Osteocyte (in vitro differentiated cells): ENCODE data around the gene SLF1. TPM values are rescaled to one million over a fixed set of nuclear protein-coding genes. Genes with fewer than 3 reads are reported as not detected.
"Not testable (repeated sequence)": the region's sequence is repeated elsewhere in the genome, so short reads cannot be mapped to it uniquely, and the experiment has no call there.

Source experiments
- DNase-seq: peaks from one replicate; pipeline ENCODE4 v3.0.0; 2021; ENCODE audit warnings: mixed read lengths; ENCODE audit not compliant: unreplicated experiment; ENCODE audit errors: extremely low spot score
- H3K27ac Mint-ChIP-seq: one replicate; pipeline ENCODE4 v1.8.0; 2021; ENCODE audit warnings: mild to moderate bottlenecking, mixed read lengths; ENCODE audit not compliant: unreplicated experiment
- H3K27me3 Mint-ChIP-seq: one replicate; pipeline ENCODE4 v1.8.0; 2021; ENCODE audit warnings: mixed read lengths; ENCODE audit not compliant: unreplicated experiment
- H3K36me3 Mint-ChIP-seq: one replicate; pipeline ENCODE4 v1.8.0; 2021; ENCODE audit warnings: mixed read lengths; ENCODE audit not compliant: unreplicated experiment
- H3K4me1 Mint-ChIP-seq: one replicate; pipeline ENCODE4 v1.8.0; 2021; ENCODE audit warnings: mixed read lengths; ENCODE audit not compliant: unreplicated experiment
- H3K4me3 Mint-ChIP-seq: one replicate; pipeline ENCODE4 v1.8.0; 2021; ENCODE audit warnings: mild to moderate bottlenecking, moderate library complexity, mixed read lengths; ENCODE audit not compliant: unreplicated experiment
- H3K9me3 Mint-ChIP-seq: one replicate; pipeline ENCODE4 v1.8.0; 2021; ENCODE audit warnings: mixed read lengths; ENCODE audit not compliant: unreplicated experiment
- CTCF ChIP-seq: fragments of 200-600 bp; sonication (generic); IDR thresholded peaks from 2 replicates; pipeline ENCODE4 v1.5.0; 2021; ENCODE audit warnings: antibody characterized with exemption, mild to moderate bottlenecking, moderate library complexity
- long read RNA-seq: library from polyadenylated mRNA; unstranded; transcript quantifications from one replicate; pipeline ENCODE4 v2.0.0, GENCODE V29; 2021
- total RNA-seq: library from RNA; stranded (reverse); gene quantifications from 2 replicates; pipeline ENCODE4 v1.2.1, GENCODE V29; 2021

Gene SLF1
- 4.6 and 4.8 TPM in 2 replicates for total RNA-seq
- long read RNA-seq, partial matches to known transcripts = 9 of 11 reads
- long read RNA-seq, other reads (novel, unspliced or antisense) = 1 of 11 reads

- Mint-ChIP-seq H3K4me3 (peak within 1 kb of the TSS; percentile 93), H3K27me3 (no peaks in the 10 kb centered on the region), H3K4me1 (peaks cover 36% of the 10 kb centered on the region), H3K27ac (peak within 1 kb of the TSS; percentile 92), H3K36me3 (no peaks in the 10 kb centered on the region), H3K9me3 (no peaks in the 10 kb centered on the region)
- no peak for TF ChIP-seq CTCF
- DNase-seq = peak; percentile 93
Observed at GRCh38 chr5:94618493-94619328, at the start of gene SLF1, which contains the start of gene KIAA0825. Gene SLF1, plus strand, starts transcription at chr5:94618669. Its CDS starts 10,142 bp downstream, at chr5:94628811. Gene KIAA0825, minus strand, starts transcription at chr5:94618604. Its CDS starts 81,478 bp downstream, at chr5:94537126.

GRCh38 chr5:94571415-94571814 lies 47.1 kb upstream of the SLF1 start:
- H3K27ac Mint-ChIP-seq = no peak overlapping the region
- TF ChIP-seq CTCF = no peak
- no peak overlapping the region for H3K4me3 Mint-ChIP-seq
- no peaks in the 10 kb centered on the region for H3K27me3 Mint-ChIP-seq
- no peaks in the 10 kb centered on the region for H3K9me3 Mint-ChIP-seq
- DNase-seq = no peak
- H3K36me3 Mint-ChIP-seq = peaks cover 4% of the 10 kb centered on the region
- peaks cover 3% of the 10 kb centered on the region for H3K4me1 Mint-ChIP-seq

GRCh38 chr5:94573349-94573748 lies 45.1 kb upstream of the SLF1 start:
- H3K36me3 Mint-ChIP-seq, H3K4me1 Mint-ChIP-seq, H3K27ac Mint-ChIP-seq, H3K27me3 Mint-ChIP-seq, H3K4me3 Mint-ChIP-seq, DNase-seq, H3K9me3 Mint-ChIP-seq: not testable (repeated sequence)

- Mint-ChIP-seq H3K4me1 (peaks cover 3% of the 10 kb centered on the region), H3K36me3 (peaks cover 4% of the 10 kb centered on the region), H3K27me3 (no peaks in the 10 kb centered on the region), H3K9me3 (no peaks in the 10 kb centered on the region), H3K4me3 (no peak overlapping the region), H3K27ac (no peak overlapping the region)
- no peak for DNase-seq
- no peak for TF ChIP-seq CTCF
Observed at GRCh38 chr5:94575196-94575595, 43.3 kb upstream of the SLF1 start.

GRCh38 chr5:94577466-94578245 lies 40.8 kb upstream of the SLF1 start:
- H3K36me3 Mint-ChIP-seq = peaks cover 4% of the 10 kb centered on the region
- no peak overlapping the region for H3K4me3 Mint-ChIP-seq
- no peaks in the 10 kb centered on the region for H3K9me3 Mint-ChIP-seq
- no peak for DNase-seq
- no peak for TF ChIP-seq CTCF
- H3K4me1 Mint-ChIP-seq = peaks cover 3% of the 10 kb centered on the region
- no peak overlapping the region for H3K27ac Mint-ChIP-seq
- no peaks in the 10 kb centered on the region for H3K27me3 Mint-ChIP-seq
